Neuronal stem cell (in vitro differentiated cells): ENCODE data around the gene SPDL1.

Experiments used
- DNase-seq: peaks from one replicate; pipeline ENCODE4 v3.0.0-alpha.2; 2013; ENCODE audit warnings: low spot score
- H2AFZ ChIP-seq: one replicate; pipeline ENCODE4 v1.6.1; 2013; ENCODE audit warnings: mild to moderate bottlenecking, low read length, inconsistent platforms
- H2AK5ac ChIP-seq: 2 replicates; pipeline ENCODE4 v1.6.1; 2013; ENCODE audit warnings: low read depth, mild to moderate bottlenecking, inconsistent platforms, low read length, moderate library complexity, mixed read lengths
- H2BK120ac ChIP-seq: 2 replicates; pipeline ENCODE4 v1.6.1; 2013; ENCODE audit warnings: low read depth, mild to moderate bottlenecking, inconsistent platforms, low read length, moderate library complexity, mixed read lengths
- H2BK12ac ChIP-seq: one replicate; pipeline ENCODE4 v1.6.1; 2013; ENCODE audit warnings: low read length, inconsistent platforms
- H2BK15ac ChIP-seq: 2 replicates; pipeline ENCODE4 v1.6.1; 2013; ENCODE audit warnings: mild to moderate bottlenecking, low read length, inconsistent platforms, mixed read lengths
- H2BK5ac ChIP-seq: one replicate; pipeline ENCODE4 v1.6.1; 2013; ENCODE audit warnings: inconsistent platforms, mild to moderate bottlenecking, low read length, moderate library complexity
- H3K14ac ChIP-seq: one replicate; pipeline ENCODE4 v1.6.1; 2013; ENCODE audit warnings: low read length, inconsistent platforms
- H3K18ac ChIP-seq: 2 replicates; pipeline ENCODE4 v1.6.1; 2013; ENCODE audit warnings: low read length, inconsistent platforms
- H3K23ac ChIP-seq: 2 replicates; pipeline ENCODE4 v1.6.1; 2013; ENCODE audit warnings: low read depth, mild to moderate bottlenecking, mixed read lengths, low read length, inconsistent platforms; ENCODE audit not compliant: poor library complexity
- H3K27ac ChIP-seq: replicated peaks from 3 replicates; pipeline ENCODE4 v1.5.1; 2013; ENCODE audit warnings: low read length, inconsistent platforms
- H3K27me3 ChIP-seq, 3 experiments: 2 replicates each; pipeline ENCODE4 v1.6.1; 2013; ENCODE audit warnings: low read length in 3 of 3, mild to moderate bottlenecking in 2 of 3, inconsistent platforms in 1 of 3, low read depth in 1 of 3, mixed read lengths in 1 of 3, moderate library complexity in 1 of 3; ENCODE audit not compliant: control insufficient read depth in 3 of 3, insufficient read depth in 3 of 3
- H3K36me3 ChIP-seq, 2 donors: replicated peaks in 1 of 2; 2 replicates each; pipeline ENCODE4 v1.6.1; 2013; ENCODE audit warnings: low read length in 2 of 2; ENCODE audit not compliant: control insufficient read depth in 2 of 2, insufficient read depth in 2 of 2
- H3K4ac ChIP-seq: 2 replicates; pipeline ENCODE4 v1.6.1; 2013; ENCODE audit warnings: inconsistent platforms, mild to moderate bottlenecking, low read length, moderate library complexity
- H3K4me1 ChIP-seq, 2 donors: 1 replicate in 1 of 2; 2 replicates in 1 of 2; pipeline ENCODE4 v1.6.1; 2013; ENCODE audit warnings: low read length in 2 of 2, low read depth in 1 of 2; ENCODE audit not compliant: control insufficient read depth in 2 of 2, insufficient read depth in 1 of 2
- H3K4me2 ChIP-seq: one replicate; pipeline ENCODE4 v1.6.1; 2013; ENCODE audit warnings: mild to moderate bottlenecking, low read length, inconsistent platforms; ENCODE audit not compliant: insufficient read depth, poor library complexity, severe bottlenecking
- H3K4me3 ChIP-seq, 2 donors: 2 replicates each; pipeline ENCODE4 v1.5.1; 2013; ENCODE audit warnings: low read length in 2 of 2, mild to moderate bottlenecking in 2 of 2, inconsistent platforms in 1 of 2, moderate library complexity in 1 of 2
- H3K79me1 ChIP-seq: one replicate; pipeline ENCODE4 v1.6.1; 2013; ENCODE audit warnings: low read depth, mild to moderate bottlenecking, inconsistent platforms, low read length, moderate library complexity
- H3K9ac ChIP-seq: one replicate; pipeline ENCODE4 v1.6.1; 2013; ENCODE audit warnings: mild to moderate bottlenecking, low read depth, low read length, inconsistent platforms; ENCODE audit not compliant: poor library complexity
- H3K9me3 ChIP-seq, 2 donors: replicated peaks in 1 of 2; 2 replicates each; pipeline versions ENCODE3 to v1.6.1; 2013; ENCODE audit warnings: low read length in 2 of 2, mild to moderate bottlenecking in 2 of 2, inconsistent platforms in 1 of 2, low read depth in 1 of 2, mixed read lengths in 1 of 2, moderate library complexity in 1 of 2; ENCODE audit not compliant: control insufficient read depth in 2 of 2, insufficient read depth in 1 of 2
- H4K8ac ChIP-seq: one replicate; pipeline ENCODE4 v1.6.1; 2013; ENCODE audit warnings: low read depth, mild to moderate bottlenecking, inconsistent platforms, low read length, moderate library complexity
- H4K91ac ChIP-seq: one replicate; pipeline ENCODE4 v1.6.1; 2013; ENCODE audit warnings: low read length, low read depth, mild to moderate bottlenecking, inconsistent platforms; ENCODE audit not compliant: poor library complexity
- WGBS, 2 donors: extraction: QIAGEN DNeasy Blood & Tissue Kit; methylation state at CpG; one replicate each; pipeline ENCODE4 v1.1.7; 2013; ENCODE audit warnings: missing lambda C conversion rate in 2 of 2, mixed read lengths in 1 of 2; ENCODE audit not compliant: insufficient read length in 2 of 2, insufficient replicate concordance in 1 of 2; ENCODE audit errors: extremely low coverage in 2 of 2; 5-methylcytosine and 5-hydroxymethylcytosine counted together

Gene SPDL1

GRCh38 chr5:169550227-169550626, 33.3 kb upstream of the SPDL1 start:
- Histone ChIP-seq H3K18ac (no peak overlapping the region), H2BK120ac (no peak overlapping the region), H3K4me2 (no peak overlapping the region), H3K9ac (no peak overlapping the region), H3K4ac (no peak overlapping the region), H4K8ac (no peak overlapping the region), H4K91ac (no peak overlapping the region), H3K4me3 (no peak overlapping the region), H2BK15ac (no peak overlapping the region), H2BK5ac (no peak overlapping the region), H3K23ac (no peak overlapping the region), H2AK5ac (no peak overlapping the region), H3K14ac (no peak overlapping the region), H3K27me3 (peaks cover 0 to 10% (median 0%) of the 10 kb centered on the region in 3 experiments), H3K4me1 (no peaks in the 10 kb centered on the region), H3K36me3 (no peaks in the 10 kb centered on the region), H3K79me1 (no peaks in the 10 kb centered on the region), H3K27ac (no peak overlapping the region), H2BK12ac (no peak overlapping the region), H2AFZ (no peak overlapping the region), H3K9me3 (no peaks in the 10 kb centered on the region)
- DNase-seq, result no peak
- no CpG with 5 or more reads among the region's 4 CpGs for WGBS, 2 donors

- Histone ChIP-seq H2AK5ac (no peak overlapping the region), H3K27ac (no peak overlapping the region), H2BK5ac (no peak overlapping the region), H4K8ac (no peak overlapping the region), H2BK12ac (no peak overlapping the region), H3K4me1 (no peaks in the 10 kb centered on the region), H3K79me1 (no peaks in the 10 kb centered on the region), H2BK15ac (no peak overlapping the region), H3K4ac (no peak overlapping the region), H2AFZ (no peak overlapping the region), H3K27me3 (peaks cover 0 to 10% (median 0%) of the 10 kb centered on the region in 3 experiments), H3K14ac (no peak overlapping the region), H3K9me3 (no peaks in the 10 kb centered on the region), H2BK120ac (no peak overlapping the region), H3K4me3 (no peak overlapping the region), H4K91ac (no peak overlapping the region), H3K18ac (no peak overlapping the region), H3K36me3 (no peaks in the 10 kb centered on the region), H3K4me2 (no peak overlapping the region), H3K23ac (no peak overlapping the region), H3K9ac (no peak overlapping the region)
- DNase-seq, result no peak
- no CpG with 5 or more reads among the region's 1 CpG for WGBS, 2 donors
These were observed 32.4 kb upstream of the SPDL1 start for GRCh38 chr5:169551146-169551545.

GRCh38 chr5:169551696-169552095, 31.9 kb upstream of the SPDL1 start:
- H3K9me3 ChIP-seq, result no peaks in the 10 kb centered on the region
- H3K4ac ChIP-seq, result no peak overlapping the region
- H3K23ac ChIP-seq, result no peak overlapping the region
- WGBS, 2 donors, result no CpG with 5 or more reads among the region's 4 CpGs
- no peak overlapping the region for H3K27ac ChIP-seq
- no peak overlapping the region for H3K4me3 ChIP-seq
- H2AFZ ChIP-seq, result no peak overlapping the region
- no peak overlapping the region for H2BK120ac ChIP-seq
- H3K36me3 ChIP-seq, result no peaks in the 10 kb centered on the region
- H3K18ac ChIP-seq, result no peak overlapping the region
- H3K27me3 ChIP-seq, result peaks cover 0 to 10% (median 0%) of the 10 kb centered on the region in 3 experiments
- no peaks in the 10 kb centered on the region for H3K4me1 ChIP-seq
- H4K91ac ChIP-seq, result no peak overlapping the region
- H3K79me1 ChIP-seq, result no peaks in the 10 kb centered on the region
- no peak overlapping the region for H2BK15ac ChIP-seq
- H3K4me2 ChIP-seq, result no peak overlapping the region
- H2AK5ac ChIP-seq, result no peak overlapping the region
- no peak overlapping the region for H2BK5ac ChIP-seq
- H3K14ac ChIP-seq, result no peak overlapping the region
- H3K9ac ChIP-seq, result no peak overlapping the region
- DNase-seq, result no peak
- H4K8ac ChIP-seq, result no peak overlapping the region
- no peak overlapping the region for H2BK12ac ChIP-seq

- H3K9ac ChIP-seq, result no peak overlapping the region
- no CpG with 5 or more reads among the region's 1 CpG for WGBS, 2 donors
These were observed 29.3 kb upstream of the SPDL1 start for GRCh38 chr5:169554251-169554650.

More at GRCh38 chr5:169554251-169554650, 29.3 kb upstream of the SPDL1 start:
- no peak overlapping the region for H3K18ac ChIP-seq
- H2AFZ ChIP-seq, result no peak overlapping the region
- no peak overlapping the region for H3K27ac ChIP-seq
- no peaks in the 10 kb centered on the region for H3K4me1 ChIP-seq
- DNase-seq, result no peak
- H3K9me3 ChIP-seq, result no peaks in the 10 kb centered on the region
- H4K8ac ChIP-seq, result no peak overlapping the region
- H3K14ac ChIP-seq, result no peak overlapping the region
- no peak overlapping the region for H3K4me2 ChIP-seq
- no peaks in the 10 kb centered on the region for H3K79me1 ChIP-seq
- H4K91ac ChIP-seq, result no peak overlapping the region
- peaks cover 0 to 5% (median 0%) of the 10 kb centered on the region in 3 experiments for H3K27me3 ChIP-seq
- no peak overlapping the region for H2BK15ac ChIP-seq
- H2AK5ac ChIP-seq, result no peak overlapping the region
- H3K4me3 ChIP-seq, result no peak overlapping the region
- H2BK120ac ChIP-seq, result no peak overlapping the region
- no peak overlapping the region for H3K4ac ChIP-seq
- no peak overlapping the region for H2BK12ac ChIP-seq
- no peaks in the 10 kb centered on the region for H3K36me3 ChIP-seq
- H2BK5ac ChIP-seq, result no peak overlapping the region
- no peak overlapping the region for H3K23ac ChIP-seq
